ENCODE data around the gene SHISA8.

The SHISA8 gene

DNA sequence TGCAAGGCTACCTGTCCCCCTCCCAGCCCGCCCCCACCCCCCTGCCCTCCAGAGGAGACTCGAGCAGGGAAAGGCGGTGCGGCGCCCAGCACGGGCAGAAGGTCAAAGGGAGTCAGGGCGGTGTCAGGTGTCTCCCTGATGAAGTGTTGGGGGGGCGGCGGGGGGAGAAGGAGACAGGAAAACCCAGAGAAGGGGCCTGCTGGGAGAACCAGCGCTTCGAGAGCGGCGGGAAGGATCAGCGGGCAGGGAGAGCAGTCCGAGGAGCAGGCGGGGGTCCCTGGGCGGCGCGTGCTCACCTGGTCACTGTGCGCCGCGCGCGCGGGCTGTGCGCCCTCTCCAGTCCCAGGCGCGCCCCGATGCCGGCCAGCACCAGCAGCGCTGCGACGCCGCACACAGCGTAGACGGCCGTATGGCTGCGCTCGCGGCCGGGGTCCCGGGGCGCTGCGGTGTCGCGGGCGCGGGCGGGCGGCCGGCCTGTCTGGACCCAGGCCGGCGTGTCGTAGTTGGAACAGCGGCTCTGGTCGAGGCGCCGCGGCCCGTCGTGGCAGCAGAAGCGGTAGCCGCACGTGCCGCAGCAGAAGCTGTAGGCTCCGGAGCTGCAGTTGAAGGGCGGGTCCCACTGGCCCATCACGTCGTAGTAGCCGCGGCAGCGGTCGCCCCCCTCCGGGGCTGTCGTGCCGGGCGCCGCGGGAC lies 886 bp downstream of the SHISA8 start:
- DNase-seq (ENCODE audit: low read depth) = no peak

DNA sequence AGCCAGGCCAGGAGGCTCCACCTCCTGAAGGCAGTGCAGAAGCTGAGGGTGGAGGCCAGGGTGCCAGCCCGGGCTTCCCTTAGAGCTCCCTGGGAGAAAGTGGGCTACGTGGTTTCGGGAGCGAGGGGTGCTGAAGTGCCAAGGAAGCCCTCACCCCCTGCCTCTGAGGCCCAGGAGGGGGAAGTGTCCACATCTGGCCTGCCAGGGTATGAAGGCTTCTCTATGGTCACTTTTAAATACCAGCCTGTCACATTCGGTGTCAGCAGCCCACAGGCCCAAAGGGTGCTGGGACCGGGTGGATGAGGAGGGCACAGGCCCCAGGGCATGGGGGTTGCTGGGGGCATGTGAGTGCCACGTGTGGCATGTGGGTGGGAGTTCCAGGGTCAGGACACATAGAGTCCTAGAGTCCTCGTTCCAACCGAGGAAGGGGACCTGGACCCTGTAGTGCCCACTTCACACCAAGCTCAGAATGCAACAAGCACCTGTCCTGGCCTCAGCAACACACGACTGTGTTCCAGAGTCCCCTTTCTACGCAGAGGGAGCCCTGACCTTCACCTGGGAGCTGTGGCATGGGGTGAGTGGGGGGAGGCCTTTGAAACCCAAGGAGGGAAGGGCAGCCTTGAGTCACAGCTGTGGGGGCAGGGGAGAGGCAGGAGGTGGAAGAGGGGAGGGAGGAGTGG lies 1.7 kb downstream of the SHISA8 start:
- no peak for DNase-seq (ENCODE audit: low read depth)

DNA sequence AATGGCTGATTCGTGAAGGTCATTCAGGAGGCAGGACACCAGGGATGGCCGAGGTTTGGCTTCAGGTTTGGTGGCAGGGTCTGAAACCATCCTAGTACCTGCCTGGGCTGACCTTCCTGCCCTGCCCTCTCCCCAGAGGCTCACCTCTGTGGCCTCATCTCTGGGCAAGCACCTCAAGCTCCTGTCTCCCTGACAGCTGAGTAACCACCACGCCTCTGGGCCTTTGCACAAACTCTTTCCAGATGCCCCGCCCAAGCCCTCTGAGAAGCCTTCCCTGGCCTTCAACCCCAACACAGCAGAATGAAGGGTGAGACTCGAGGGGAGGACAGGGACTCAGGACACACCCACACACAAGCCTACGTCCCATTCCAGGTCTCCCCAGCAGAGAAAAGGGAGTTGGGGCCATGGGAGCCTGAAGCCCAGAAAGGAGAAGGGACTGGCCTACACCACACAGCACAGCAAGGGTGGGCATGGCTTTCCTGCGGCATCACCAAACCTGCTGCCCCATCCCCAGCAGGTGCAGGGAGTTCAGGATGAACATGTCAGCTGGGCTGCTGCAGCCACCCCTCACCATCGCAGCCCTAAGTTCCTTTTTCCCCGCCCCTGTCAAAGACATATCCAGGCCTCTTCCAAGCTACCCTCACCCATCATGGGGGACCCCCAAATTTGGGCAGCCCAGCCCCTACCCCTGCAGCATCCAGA lies 2.4 kb downstream of the SHISA8 start:
- no peak for DNase-seq (ENCODE audit: low read depth)

DNA sequence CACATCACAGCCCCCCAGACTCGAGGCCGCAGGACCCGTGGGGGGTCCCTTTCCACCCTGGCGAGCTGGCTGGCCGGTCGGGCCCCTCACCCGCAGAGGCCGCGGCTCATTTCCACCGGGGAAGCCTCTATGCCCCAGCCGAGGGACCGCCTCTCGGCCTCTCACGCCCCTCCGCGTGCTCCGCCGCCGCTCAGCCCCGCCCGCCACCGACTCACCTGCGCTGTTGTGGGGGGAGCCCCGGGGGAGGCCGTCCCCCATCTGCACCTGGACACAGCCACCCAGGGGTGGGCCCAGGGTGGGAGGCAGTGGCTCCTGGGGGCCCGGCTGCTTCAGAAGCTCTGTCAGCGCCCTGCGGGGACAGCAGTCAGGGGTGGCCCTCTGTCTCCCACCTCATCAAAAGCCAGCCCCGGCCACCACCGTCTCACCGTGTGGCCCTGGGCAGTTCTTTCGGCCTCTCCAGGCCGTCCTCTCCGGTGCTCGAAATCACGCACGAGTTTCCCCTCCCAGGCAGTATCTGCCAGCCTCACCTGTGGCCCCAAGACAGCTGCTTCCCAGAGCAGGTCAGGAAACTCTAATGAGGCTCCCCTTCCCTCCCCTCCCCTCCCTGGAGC lies 3.8 kb downstream of the SHISA8 start:
- DNase-seq (ENCODE audit: low read depth) = no peak

DNA sequence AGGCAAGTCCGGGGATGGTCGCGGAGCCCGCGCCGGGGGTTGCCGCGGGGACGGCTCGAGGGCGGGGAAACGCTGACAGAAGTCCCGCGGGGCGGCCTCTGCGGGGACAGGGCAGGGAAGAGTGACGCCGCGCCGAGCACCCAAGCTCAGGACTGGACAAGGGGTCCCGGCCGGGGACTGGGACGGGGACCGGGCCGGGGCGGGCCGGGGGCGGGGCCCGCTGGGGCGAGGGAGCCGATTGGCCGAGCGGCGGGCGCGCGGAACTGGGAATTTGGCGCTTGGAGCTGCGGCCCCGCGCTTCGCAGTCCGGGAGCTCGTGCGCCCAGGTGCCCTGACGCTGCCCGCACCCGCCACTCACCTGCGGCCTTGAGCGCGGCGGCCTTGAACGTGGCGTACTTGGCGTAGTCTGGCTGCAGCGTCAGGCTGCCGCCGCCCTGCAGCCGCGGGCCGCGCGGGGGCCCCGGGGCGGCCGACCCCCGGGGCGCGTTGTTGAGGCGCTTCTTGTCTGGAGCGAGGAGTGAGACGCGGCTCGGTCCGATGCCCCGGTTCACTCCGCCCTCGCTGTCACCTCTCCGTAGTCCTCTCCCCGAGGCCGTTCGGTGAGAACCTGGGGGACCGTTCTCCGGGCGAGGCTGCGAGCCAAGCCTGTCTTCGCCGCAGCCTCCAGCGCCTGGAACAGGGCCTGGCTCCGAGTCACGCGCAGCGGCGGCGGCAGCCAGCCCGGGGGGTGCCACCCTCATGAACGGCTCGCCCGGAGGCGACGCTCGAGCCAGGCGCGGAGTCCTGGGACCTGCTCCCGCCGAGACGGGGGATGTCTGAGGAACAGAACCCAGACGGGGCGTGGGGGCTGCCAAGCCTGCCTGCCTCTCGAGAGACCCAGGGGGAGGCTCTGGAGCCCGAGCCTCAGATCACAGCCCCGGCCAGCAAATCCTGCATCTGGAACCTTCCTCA lies 4.5 kb downstream of the SHISA8 start:
- peak; percentile 9 for DNase-seq (ENCODE audit: low read depth)

DNA sequence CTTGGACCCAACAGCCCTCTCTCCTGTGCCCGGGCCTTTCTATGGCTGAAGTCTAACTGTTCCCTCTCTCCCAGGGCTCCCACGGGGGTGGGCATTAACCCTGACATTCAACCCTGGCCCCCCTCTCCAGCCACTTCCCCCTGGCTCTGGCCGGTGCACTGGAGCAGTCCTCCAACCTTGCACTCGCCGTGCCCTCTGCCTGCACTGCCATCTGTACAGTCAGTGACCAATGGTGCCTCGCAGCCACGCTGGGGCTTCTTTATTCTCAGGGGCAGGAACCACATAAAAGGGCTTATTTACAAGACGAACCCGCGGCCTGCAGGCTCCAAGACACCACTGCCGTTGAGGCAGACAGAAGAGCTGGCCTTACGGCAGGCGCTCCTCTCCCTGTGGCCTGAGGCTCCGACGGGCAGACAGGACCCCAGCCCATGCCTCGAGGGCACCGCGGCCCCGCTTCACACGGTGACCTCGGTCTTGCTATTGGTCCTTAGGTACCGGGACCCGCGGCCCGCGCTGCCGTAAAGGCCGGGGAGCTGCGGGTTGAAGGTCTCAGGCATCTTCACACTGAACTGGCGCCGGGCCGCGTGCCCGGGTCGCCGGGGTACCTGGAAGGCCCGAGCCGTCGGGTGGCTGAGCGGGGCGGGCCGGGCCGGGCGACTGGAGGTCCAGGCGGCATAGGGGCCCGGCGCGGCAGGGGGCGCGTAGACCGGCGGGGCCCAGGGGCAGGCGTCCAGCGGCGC lies 5.4 kb downstream of the SHISA8 start:
- DNase-seq (ENCODE audit: low read depth) = no peak

DNA sequence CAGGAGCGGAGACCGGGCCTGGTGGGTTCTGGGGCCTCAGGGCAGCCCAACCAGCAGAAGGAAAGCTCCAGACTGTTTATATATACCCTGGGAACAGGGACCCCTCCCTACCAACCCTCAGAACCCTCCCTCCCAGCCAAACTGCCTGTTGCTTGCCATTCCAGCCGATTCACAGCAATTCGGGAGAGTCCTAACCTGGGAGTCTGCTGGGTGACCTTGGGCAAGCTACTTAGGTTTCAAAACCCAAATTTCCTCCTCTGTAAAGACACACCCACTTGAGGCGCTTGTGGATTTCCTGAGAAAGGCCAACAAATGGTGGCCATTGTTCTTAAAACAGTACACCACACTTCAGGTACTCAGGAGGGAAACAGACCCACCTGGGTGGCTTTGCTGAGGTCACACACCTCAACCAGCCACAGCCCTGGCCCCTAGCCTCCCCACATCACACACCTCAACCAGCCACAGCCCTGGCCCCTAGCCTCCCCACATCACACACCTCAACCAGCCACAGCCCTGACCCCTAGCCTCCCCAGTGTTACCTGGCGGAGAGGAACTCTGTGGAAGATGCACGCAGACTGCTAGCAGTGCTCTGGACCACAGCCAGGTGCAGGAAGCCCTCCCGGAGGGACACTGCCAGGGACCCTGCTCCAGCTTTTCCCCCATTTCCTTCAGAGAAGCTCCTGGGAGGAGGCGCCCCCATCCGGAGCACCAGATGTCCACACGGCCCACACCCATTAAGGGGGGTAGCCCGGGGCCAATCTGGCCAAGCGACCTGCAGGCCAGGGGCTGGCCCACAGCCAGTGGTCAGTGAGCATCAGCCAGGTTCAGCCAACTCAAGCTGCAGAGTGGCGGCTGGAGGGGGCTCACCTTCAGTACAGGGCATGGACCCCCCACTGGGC lies 6.2 kb downstream of the SHISA8 start:
- DNase-seq (ENCODE audit: low read depth) = no peak

DNA sequence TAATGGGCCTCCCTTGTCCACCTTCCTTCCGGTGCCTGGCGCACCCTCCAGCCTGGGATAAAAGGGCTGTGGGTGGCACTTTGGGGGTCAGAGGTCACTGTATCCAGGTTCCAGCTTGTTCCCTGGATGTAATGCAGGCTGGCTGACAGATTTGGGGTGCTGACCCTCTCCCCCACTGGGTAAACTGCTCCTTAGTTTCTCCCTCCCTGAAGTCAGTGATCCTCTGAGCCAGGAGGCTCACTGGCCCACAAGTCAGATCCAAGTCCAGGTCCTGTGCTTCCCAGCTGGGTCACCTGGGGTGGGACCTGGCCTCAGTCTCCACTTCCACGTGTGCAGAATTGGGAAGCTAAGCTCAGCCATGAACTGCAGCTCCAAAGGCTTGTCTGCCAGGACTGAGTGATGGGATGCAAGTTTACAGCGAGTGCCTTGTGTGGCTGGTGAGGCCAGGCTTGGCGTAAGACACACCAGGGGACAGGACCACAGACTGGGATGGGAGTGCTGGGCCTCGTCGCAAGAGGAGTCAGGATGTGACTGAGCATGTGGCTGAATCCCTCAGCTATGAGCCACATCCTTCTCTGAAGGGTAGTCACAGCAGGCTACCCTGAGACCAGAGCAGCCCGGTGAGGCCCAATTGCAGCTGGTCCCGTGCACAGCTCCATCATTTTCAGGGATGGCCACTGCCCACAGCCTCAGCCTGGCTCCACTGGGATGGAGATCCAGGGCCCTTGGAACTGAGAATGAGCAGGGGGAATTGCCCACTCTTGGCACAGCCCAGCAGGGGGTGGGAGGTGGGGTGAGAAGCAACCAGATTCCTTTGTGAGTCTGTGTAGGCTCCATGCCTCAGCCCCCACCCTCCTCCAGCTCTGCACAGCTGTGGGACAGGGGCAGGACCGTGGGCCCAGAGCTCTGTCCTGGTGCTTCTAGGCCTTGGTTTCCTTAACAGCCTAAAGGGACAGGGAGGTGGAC lies 7.2 kb downstream of the SHISA8 start:
- DNase-seq (ENCODE audit: low read depth) = no peak

DNA sequence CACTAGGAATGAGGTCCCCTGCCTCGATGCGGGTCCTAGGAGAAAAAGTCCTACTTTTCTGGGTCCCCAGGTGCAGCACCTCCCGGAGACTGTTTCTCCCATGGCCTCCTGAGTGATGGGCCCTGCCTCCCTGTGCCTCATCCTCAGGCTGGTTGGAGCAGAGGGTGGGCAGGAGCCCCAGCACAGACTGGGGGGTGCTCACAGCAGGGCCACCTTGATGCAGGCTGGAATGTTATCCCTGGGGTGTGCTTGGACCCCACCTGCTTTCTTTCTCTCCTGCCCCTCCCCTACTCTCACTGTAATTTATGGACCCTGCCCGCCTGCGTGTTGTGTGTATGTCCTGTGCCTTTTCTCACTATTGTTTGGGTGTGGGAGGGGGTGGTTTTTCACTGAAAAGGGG lies 8.1 kb downstream of the SHISA8 start:
- no peak for DNase-seq (ENCODE audit: low read depth)

DNA sequence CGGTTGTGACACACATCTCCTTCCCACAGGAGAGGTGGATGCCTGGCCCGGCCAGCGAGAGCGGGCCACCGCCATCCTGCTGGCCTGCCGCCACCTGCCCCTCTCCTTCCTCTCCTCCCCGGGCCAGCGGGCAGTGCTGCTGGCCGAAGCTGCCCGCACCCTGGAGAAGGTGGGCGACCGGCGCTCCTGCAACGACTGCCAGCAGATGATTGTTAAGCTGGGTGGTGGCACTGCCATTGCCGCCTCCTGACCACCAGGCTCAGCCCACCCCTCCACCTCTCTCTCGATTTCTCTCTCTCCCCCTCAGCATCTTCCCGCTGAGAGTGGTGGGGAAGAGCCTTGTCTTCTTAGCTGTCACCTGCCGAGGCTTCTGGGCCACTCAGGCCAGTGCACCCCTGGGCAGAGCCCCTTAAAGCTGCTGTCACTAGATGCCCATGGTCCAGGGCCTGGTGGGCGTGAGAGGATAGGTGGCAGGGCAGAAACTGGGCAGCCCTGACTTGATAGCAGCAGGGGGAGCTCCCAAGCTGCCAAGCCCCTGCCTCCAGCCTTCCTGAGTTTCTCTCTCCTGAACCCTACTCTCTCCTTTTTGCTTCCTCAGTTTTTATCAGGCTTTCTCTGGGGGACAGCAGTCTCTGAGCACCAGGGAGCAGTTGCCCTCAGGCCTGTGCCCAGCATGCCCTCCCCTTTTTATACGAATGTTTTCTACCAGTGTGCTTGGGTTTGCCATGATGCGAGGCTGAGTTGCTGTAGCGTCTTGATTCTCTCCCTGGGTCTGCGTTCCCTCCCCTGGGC lies 9.3 kb downstream of the SHISA8 start:
- no peak for DNase-seq (ENCODE audit: low read depth)

DNA sequence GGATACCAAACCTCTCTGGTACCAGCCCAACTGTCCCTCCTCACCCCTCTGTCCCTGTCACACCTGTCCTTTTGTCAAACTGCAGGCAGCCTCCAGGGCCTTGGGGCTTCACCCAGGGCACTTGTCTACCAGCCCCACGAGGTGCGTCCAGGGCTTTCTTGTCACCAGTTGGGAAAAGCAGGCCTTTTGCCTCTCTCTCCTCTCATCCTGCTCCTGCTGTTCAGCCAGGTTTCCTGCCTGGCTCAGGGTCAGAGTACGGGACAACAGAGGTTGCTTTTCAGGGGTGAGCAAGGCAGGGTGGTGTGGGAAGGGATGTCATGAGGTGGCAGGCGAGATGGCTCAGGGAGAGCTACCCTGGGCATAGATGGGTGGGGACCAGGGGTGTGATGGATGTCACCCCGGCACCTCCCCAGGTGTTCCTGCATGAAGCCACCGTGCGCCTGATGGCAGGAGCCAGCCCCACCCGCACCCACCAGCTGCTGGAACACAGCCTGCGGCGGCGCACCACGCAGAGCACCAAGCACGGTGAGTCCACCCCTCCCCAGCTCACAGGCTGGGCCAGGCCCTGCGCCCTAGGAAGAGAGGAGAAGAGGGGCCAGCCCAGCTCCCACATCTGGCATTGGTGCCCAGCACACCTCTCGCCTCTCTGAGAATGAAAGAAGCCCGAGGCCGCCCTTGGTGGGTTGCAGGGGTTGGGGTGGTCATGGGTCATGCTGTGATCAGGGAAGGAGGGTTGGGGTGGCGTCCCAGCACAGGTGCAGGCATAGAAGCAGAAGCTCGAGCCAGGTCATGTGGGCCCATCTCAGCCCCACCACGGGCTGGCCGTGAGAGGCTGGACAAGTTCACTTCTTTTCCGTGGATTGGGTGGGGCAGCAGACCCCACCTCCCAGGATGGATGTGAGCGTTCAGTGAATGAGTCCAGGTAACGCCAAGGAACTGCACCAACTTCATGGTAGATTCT lies 10.1 kb downstream of the SHISA8 start:
- no peak for DNase-seq (ENCODE audit: low read depth)

DNA sequence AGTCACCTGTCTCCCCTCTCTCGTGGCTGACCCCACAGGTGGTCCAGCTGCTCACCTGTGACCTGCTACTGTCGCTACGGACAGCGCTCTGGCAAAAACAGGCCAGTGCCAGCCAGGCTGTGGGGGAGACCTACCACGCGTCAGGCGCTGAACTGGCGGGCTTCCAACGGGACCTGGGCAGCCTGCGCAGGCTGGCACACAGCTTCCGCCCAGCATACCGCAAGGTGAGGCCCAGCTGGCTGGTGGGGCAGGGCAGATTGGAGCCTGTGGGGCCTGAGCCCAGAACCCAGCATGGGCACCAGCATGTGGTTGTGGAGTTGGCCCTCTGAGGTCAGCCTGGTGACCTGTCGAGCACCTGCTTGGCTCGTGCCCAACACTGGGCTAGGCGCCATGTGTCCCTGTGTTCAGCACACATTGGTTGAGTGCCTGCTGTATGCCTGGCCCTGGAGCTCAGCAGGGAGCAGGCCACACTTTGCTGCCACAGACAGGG lies 11.9 kb downstream of the SHISA8 start:
- no peak for DNase-seq (ENCODE audit: low read depth)

DNA sequence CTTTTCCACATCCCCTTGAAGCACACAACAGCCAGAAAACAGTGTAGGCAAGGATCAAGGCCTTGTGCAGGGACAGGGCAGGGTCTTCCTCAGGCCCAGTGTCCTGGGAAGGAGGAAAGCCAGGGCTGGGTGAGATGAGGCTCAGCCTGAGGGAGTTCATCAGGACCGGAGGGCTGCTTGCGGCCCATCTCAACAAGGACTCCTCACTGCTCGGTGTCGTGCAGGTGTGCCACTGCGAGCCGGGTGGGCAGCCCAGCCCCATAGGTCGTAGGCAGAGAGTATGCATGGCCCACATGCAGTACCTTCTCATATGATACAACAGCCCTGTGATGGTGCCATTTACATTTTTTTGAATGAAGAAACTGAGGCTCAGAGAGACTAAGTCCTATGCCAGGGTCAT lies 12.9 kb downstream of the SHISA8 start:
- no peak for DNase-seq (ENCODE audit: low read depth)

DNA sequence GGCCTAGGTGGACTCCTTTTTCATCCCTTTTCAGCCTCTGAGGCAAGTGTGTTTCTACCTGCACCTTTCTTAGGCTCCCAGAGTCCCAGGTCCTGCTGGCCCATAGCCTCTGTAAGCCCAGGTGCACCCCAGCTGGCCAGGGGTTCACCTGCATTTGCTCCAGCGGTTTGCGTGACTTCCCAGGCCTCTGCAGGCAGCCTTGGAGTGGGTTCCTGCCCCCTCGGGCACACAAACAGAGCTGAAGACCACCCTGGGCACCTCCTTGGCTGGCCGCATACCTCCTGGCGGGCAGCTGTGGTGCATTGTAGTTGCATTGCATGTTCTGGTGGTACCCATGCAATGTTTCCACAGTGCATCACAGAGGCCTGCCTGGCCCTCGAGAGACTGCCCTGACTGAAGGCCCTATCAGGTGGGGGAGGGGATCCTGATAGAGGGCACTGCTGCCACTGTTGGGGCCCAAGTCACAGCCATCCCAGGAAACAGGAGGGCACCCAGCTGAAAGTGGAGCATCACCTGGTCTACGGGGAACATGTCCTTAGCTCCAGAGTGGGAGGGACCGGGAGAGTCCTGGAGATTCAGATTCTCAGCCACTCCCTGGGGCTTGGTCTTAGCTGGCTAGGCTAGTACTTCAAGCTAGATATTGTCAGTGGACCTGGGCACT lies 14.1 kb downstream of the SHISA8 start:
- DNase-seq (ENCODE audit: low read depth) = no peak

DNA sequence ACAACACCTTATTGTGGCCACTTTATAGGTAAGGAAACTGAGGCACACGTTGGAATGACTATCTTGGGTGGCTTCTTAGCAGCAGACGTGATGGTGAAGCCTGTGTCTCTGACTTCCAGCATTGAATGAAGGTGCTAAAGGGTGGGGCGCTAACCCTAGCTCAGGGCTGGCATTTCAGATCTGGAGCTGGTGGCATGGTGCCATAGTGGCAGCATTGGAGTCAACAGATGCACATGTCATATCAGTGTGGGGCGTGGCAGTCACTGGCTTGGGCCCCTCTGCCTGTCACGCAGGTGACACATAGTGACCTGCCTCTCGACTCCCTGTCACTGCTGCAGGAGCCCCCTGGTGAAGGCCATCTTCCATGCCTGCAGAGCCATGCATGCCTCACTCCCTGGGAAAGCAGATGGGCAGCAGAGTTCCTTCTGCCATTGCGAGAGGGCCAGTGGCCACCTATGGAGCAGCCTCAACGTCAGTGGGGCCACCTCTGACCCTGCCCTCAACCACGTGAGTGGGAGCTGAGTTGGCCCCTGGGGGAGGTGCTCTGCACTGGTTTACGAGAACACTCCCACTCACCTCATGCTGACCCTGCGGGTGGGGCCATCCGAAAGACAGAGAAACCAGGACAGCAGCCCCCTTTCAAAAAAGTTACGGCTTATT lies 14.8 kb downstream of the SHISA8 start:
- DNase-seq (ENCODE audit: low read depth) = no peak

DNA sequence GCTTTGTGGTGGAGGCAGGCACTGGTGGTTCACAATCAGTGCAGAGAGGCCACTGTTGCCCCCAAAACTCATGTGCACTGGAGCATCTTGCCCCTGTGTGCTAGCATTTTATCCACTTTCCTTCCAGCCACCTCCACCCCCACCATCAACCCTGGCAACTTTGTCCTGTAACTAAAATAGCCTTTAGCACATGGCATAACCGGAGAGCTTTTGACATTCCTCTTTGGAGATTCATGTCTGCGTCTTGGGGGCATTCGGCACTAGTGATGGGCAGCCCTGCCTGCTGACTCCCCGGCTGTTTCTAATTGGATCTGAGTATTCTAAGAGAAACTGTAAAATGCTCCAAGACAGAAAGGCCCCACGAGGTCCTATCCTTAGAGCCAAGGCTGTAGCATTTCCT lies 15.8 kb downstream of the SHISA8 start:
- no peak for DNase-seq (ENCODE audit: low read depth)
